Measurements from ENCODE around the gene HACD2.
"Not testable (repeated sequence)": the region's sequence is repeated elsewhere in the genome, so short reads cannot be mapped to it uniquely, and the experiment has no call there.

Gene HACD2

DNA sequence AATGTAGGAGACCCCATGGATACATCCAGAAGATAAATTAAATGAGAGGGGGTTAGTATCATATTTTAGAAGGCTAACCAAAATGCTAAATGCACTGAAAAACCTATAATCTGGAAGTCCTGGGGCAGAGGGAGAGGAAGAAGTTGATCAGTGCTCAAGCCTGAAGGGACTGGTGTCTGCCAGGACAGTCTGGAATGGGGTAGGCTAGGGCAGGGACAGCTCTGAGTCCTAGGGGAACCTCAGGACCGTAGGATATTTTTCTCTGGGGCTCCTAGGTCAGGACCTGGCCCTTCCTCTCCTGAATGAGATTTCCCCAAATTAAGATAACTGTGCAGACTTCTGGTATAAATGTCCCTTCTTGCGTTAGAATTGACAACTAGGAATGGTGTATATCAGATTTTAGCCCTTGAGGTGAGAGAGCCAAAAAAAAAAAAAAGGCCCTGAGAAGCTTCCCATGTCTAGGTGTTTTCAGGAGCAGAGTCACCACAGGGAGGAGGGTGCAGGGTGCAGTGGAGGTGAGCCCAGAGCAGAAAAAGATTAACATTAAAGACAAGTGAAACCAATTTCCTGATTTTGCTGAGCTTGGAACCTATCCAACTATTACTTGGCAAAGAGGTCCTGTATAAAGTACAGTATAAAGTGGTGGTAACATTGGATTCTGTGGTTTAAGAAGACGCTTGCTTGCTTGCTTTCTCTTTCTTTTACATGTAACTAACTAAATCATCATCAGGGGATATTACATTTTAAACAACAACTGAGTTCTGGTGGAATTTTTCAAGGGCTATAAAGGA is 63.5 kb downstream of the HACD2 start:
- DNase-seq = no peak

DNA sequence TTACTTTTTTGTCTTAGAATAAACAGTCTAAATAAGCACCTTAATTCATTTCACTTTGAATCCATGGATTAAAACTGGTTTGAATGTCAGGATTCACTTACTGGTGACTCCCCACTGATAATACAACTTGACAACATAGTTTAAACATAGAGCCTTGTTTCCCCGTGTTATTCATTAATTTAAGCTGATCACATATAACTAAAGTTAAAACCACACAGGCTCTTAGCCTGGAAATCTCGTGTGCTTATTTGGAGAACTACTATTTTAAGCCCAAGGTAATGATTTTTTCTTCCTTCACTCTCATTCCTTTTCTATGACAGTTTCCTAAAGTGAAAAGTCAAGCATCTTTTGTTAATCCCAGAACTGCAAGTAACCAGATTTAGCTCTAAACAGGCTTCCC is 64.2 kb downstream of the HACD2 start:
- no peak for DNase-seq

DNA sequence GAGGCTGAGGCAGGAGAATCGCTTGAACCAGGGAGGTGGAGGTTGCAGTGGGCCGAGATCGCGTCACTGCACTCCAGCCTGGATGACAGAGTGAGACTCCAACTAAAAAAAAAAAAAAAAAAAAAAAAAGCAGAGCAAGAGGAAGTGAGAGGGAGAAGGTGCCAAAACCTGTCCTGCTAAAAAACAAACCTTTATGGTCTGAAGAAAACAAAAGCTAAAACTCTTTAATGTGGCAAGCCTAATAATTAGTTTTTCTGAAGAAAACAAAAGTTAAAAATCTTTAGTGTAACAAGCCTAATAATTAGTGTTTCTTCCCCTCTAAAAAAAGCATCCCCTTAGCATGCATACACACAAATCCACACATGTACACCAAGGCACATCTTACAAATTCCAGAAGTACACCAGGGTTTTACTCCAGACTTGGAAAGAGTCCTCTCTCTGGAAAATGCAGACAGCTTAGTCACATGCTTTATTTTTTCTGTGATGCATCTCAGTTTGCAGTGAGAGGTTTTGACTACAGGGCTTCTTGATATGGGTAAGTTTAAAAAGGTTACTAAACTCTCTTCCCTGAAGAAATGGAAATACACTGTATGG is 65.9 kb downstream of the HACD2 start:
- no peak for DNase-seq

DNA sequence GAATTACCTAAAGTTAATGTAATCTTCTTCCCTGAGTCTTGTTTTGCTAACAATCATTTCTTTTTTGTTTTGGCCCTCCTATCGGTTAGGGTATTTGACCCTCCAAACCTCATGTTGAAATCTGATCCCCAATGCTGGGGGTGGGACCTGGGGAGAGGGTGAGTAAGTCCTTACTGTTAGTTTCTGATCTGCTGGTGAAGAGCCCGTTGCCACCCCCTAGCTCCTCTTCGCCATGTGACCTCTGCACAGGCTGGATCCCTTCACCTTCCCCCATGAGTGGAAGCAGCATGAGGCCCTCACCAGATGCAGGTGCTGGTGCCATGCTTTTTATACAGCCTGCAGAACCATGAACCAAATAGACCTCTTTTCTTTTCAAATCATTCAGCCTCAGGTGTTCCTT is 73.1 kb downstream of the HACD2 start:
- DNase-seq = no peak

DNA sequence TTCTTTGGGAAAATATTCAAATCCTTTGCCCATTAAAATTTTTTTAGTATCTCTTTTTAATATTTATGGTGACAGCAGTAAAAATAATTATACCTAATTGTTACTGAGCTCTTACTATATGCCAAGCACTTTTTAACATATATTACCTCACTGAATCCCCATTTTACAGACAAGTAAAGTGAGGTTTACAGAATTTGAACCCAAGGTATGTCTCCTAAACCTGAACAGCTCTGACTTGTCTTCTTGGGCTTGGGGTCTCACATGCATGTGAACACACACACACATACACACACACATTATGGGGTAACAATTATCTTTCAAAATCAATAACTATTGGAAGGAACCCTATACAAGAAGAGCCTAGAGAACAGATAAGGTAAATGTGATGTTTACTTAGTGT is 73.8 kb downstream of the HACD2 start:
- no peak for DNase-seq

DNA sequence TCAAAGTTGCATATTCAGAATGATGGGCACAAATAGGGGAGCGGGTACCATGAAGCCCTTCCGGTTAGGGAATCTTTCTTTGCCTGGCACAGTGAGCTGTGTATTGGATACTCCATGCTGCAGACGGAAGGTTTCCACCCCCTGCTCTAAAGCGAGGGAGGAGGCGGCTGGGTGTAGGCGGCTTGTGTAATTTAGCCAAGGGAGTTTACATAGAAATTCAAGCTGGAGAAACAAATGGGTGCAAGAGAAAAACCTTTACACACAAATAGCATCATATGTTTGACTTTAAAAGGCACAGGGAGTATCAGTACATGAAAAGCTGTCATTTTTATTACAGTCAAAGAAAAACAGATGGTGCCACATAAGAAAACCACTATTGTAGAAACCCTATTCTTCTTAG is 76.7 kb downstream of the HACD2 start:
- no peak for DNase-seq

DNA sequence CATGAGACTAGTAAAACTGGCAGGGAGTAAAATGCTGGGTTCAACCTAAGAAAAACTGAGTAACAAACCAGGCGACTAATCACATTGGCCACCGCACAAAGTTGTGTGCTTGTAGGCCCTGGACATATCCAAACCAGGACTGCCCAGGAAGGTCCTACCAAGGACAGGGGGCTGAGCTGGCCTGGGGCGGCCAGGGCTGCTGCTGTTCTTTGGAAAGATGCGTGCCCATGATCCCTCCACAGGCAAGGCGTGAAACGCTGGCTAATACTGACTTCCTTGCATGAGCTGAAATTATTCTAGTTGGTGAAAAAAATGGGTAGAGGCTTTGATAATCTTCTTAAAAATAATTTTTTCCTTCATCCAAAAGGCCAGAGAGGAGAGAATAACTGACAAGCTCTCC is 79.0 kb downstream of the HACD2 start:
- DNase-seq = no peak

DNA sequence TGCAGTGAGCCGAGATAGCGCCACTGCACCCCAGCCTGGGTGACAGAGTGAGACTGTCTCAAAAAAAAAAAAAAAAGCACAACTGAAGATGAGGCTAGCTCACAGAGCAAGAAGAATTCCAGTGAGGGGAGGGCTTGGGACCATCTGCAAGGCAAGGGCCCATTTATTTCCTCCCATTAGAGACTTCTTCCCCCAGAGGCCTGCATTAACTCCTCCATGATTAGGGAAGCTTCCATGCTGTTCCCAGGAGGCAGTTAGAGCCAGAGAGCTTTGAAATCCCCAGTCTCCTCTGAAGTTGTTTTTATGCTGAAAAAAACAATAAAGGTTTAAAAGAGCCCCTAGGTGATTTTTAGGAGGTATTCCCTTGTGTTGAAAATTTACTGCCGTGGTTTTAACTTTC is 81.7 kb downstream of the HACD2 start:
- DNase-seq = no peak

DNA sequence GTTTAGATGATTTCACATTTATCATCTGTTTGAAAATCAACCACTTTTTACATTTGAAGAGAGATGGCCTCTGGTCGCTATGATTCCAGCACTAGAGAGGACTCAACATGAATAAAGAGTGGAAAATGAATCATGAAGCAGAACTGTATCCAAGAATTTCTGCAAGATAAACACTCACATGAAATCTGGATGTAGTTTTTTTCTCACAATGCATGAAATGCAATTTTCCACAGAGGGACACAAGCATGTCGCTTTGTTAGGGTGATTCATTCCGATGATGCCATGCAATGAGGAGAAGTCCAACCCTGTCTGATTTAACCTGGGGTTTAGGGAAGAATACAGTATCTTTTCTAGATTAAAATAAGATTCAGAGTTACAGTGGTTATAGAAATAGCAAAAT is 85.5 kb downstream of the HACD2 start:
- DNase-seq = no peak

DNA sequence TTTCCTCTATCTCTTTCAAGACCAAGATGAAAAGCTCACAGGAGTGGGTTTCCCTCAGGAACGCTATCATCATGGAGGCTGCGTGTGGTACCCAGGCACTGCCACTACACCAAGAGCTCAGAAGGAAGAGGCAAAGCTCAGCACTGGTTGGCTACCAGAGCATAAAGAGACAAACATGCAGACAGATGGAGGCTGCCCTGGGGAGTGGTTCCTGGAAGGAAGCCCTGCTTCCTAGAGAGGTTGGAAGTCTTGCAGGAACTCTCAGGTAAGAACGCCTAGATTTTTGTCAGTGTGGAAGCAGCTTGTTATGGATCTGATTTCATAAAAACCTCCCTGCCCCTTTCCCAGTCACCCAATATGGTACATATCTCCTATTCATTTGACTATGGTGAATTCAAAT is 86.1 kb downstream of the HACD2 start:
- no peak for DNase-seq

DNA sequence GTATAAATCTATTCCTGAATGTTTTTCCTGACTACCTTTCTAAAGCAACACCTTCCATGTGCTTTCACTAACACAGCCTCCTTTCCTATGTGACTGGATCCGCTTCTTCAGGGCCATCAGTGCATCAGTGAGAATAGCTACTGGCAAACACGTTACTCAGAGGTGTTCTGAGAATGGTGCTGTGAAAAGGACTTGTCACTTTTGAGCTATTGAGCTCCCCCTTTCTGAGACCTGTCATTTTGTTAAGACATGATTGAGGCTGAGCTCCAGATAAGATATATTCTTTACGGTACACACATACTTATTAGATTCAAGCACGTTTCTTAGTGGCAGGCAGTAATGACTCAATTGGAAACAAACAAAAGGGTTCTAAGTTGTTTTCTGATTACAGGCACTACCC is 90.9 kb downstream of the HACD2 start:
- no peak for DNase-seq

DNA sequence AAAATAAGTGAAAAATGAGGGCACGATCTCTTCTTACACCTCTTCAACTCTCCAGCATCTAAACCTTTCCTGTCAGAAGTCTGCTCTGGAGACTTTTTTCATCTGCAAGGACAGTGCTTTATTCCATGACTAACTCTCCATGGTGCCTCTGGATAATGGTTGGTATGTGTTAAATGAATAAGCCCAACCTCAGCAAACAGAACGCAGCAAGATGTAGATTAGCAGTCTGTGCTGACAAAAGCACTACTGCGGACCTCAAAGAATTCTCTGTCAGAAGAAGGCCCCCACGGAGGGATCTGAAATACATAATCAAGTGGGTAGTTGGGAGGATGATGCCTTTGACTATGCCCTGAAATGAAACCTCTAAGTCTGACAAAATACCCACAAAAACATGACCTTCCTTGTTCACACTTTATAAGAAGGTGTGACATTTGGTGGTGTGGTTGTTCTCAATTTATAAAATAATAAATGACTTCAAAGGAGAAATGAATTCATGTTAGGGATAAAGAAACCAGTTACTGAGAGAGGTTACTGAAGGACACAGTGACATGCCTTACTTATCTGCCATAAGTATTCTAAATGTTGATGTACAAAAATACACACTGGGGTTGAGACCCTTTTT is 92.8 kb downstream of the HACD2 start:
- no peak for DNase-seq

DNA sequence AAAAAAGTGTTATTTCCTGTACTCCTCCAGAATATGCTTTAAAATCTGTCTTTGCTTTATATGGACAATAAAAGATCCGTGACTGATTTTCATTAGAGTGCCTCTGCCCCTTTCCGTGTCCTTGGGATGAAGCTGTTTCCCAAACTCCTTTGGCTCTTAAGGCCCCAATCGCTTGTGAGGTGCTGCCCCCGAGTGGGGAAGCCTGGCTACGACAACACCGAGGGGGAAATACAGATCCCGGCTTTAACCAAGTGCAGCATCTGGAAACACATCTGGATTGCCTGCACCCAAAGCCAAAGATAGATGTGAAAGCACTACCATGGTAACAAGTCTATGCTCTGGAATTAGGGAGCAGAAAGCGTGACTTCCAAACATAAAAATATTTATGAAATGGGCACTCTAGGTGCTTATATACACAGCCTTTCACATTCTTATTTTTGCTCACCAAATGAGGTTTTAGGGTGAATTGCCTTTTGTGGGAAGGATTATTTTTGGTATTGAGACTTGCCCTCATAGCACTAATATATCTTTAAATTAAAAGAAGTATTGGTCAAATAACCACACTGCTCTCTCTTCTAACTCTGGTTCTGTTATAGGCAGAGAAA is 95.4 kb downstream of the HACD2 start:
- no peak for DNase-seq

DNA sequence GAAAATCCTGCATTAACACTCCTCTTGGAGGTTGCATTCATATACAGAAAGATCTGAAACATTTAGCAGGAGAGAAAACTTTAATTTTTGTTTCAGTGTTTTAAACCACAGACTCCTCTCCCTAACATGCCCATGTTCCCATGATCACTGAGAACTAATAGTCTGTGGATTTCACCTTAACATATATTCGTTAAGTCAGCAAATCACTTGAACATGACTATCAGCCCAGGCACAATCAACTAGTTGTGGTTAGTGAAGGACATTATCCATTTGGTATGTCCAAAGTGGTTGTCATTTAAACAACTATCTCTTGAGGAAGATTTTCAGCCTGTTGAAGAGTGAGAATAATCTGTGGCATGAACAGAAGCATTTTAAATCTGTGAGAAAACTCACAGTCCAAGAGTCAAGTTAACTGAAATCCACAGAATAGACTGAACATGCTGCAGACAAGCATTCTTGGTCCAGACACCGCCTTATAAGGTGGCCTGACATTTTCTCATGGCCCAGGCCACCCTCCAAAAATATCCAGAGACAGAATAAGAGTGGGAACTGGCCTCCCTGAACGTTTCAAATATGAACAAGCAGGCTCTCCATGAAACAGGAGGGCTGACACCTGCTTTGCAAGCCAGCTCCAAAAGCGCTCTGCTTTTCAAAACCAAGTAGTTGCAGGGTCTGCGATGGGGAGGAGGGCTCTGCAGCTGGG is 96.1 kb downstream of the HACD2 start:
- no peak for DNase-seq

DNA sequence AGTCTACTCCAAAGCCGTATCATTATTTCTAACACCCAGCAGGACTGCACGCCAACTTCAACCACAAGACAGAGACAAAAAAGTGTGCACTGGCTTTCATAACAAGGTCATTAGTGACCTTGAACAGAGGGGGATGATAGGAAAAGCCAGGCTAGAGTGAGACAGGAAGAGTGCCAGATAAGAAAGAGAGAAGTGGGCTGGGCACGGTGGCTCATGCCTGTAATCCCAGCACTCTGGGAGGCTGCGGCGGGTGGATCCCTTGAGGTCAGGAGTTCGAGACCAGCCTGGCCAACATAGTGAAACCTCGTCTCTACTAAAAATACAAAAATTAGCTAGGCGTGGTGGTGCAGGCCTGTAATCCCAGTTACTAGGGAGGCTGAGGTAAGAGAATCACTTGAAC is 97.8 kb downstream of the HACD2 start:
- not testable (repeated sequence) for DNase-seq

DNA sequence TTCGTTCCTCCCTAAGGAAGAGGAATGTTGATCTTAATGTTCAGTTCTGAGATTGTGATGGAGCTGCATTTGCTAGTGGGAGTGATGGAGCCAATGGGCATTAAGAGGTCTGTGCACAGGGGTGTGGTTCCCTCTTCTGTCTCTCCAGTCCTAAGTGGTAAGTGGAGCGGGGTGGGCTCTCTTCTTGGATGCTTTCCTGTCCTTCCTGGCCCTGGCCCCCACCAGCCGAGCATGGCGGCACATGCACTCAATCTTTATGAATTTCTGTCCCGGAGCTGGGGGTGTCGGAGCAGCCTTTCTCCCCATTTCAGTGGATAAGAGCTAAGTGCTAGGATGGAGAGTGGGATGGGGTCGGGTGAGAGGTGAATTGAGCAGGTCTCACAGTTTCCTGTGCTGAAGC is 98.4 kb downstream of the HACD2 start:
- no peak for DNase-seq

DNA sequence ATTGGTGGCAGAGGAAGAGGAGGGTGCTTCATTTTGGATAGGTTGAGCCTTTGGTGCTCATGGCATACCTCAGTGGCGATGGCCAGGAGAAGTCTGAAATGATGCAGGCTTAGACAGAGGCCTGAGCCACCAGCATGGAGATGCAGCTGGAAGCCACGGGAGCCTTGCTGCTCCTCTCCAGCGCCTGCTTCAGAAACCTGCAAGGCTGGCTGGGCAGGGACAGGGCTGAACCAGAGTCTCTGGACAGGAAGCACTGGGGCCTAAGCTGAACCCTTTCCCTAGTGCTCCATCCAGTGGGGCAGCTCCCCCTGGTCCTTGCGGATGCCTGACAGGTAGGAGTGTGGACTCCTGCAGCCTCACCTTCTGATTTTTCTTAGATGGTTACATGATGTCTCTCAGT is 99.3 kb downstream of the HACD2 start:
- no peak for DNase-seq

DNA sequence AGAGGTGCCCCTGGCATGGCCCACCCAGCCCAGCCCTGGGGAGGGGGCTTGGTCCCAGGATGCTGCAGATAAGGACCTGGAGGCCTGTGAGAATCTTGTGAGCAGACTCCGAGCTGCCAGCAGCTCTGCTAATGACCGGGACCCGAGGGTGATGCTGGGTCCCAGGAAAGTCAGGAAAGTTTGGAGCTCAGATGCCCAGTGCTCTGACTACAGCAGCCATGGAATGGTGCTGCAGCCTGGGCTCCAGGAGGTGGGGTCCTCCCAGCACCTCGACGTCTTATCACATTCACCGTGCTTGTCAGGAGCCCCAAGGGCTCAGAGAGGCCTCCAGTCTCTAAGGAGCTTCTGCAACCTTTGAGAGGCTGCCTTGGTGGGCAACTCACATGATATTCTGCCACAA is 101.7 kb downstream of the HACD2 start:
- DNase-seq = no peak

DNA sequence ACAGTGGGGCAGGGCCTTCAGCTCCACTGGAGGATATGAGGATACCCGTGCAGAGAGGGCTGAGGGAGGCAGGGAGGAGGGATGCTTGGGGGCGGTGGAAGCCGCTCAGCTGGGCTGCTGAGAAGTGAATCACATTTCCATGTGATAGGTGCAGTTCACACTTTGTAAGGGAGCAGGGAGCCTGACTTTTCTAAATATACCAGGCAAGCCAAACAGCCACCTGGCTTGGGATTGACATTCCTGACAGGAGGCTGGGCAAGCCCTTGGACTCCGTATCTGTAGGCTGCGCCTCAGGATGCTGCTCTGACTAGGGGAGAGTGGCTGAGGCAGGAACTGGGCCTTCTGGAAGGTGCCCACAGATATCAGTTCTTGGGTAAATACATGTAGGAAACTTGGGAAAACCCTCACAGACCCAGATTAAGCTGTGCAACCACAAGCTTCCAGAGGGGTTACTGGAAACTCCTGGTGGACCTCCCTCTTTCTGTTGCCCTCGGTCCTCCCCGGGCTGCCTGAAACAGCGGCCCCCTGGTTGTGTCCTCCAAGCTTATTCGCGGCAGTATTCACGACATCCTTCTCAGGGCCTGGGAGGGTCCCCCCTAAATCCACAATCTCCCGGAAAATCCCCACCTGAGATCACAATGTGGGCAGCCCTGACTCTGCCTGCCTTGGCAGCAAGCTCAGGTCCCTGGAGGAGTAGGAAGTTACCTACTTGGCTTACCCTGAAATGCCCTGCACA is 103.0 kb downstream of the HACD2 start:
- no peak for DNase-seq

DNA sequence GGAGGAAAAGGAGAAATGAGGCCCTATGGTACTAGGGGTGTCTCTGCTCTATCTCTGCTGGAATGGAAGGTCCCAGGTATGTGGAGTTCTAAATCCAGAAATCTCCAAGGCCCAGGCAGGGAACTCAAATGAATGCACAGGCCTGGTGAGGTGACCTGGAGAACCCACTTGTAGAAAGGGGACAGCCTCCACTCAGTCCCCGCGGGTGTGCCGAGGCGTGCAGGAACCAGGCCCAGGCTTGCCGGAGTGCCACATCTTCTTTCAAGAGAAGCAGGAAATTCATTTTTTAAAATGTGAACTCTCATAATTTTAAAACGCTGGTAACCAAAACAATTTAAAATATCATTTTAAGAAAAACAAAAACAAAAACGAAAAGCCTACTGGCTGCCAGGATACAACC is 103.8 kb downstream of the HACD2 start:
- no peak for DNase-seq

DNA sequence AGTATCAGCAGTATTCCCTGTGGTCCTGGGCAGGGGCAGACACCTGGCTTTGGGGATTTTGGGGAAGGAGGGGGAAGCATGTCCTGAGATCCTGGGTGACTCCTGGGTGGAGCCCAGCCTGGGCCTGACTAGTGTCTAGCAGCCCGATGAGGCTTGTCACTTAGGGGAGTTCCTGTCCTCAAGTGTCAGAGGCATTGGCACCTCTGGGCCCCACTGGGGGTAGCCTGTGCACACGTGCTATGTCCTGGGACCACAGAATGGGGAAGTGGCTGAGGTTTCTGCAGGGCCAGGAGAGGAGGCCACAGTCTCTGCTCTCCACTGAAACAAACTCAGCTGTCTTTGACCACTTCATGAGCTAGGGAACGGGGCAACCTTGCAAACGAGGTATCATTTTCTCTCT is 104.4 kb downstream of the HACD2 start:
- DNase-seq = no peak

DNA sequence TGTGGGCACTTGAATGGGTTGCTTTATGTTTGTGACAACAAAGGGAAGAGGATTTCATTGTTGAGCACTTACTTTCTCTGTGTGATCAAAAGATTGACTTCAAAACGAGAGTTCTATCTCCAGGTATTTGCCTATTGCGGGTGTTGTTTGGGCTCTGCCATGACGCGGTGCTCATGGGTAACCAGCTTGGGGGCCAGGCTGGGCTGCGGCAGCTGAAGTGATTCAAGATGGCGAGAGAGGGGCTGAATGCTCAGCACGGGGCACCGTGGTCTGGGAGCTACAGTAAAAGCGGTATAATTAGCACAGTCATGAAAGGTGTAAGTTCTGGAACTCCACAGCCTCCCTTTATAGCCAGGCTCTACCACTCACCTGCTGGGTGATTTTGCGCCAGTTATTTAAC is 105.0 kb downstream of the HACD2 start:
- DNase-seq = no peak

DNA sequence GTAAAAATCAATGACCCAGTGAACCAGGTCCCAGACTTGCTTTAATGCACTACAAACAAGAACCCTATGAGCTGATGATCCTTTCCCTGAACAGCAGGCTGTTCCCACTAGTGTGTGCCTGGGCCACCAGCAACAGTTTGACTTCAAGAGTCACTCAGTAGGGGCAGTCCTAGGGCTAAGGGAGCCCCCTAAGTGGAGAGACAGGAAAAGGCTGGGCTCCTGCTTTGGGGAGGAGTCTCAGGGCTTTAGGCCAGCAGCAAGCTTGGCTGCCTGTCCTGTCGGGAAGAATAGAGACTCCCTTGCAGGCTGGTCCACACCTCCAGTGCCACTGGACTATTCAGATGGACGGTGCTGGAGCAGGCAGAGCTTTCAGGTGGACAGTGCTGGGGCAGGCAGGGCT is 106.5 kb downstream of the HACD2 start:
- no peak for DNase-seq

Measured in NCI-H1436 treated with DMSO at 0.1 percent for 48 hours (cell line).